Tibial nerve (tissue), 4 donors: ENCODE measurements around the gene SLC34A1. TPM values are rescaled to one million over a fixed set of nuclear protein-coding genes. Genes with fewer than 3 reads are reported as not detected.
"Not testable (repeated sequence)": the region's sequence is repeated elsewhere in the genome, so short reads cannot be mapped to it uniquely, and the experiment has no call there.

Experiments used
- DNase-seq, 2 donors: peaks; one replicate each; pipeline ENCODE4 v3.0.0-alpha.2; 2019; ENCODE audit warnings: low spot score in 2 of 2
- H3K27ac ChIP-seq, 4 donors: fragments of 200-600 bp; sonication (generic) in 3 of 4; one replicate each; pipeline ENCODE4 v1.5.1; 2017 to 2019; ENCODE audit warnings: mild to moderate bottlenecking in 1 of 4
- H3K27me3 ChIP-seq, 2 donors: fragments of 200-600 bp; sonication (generic) in 1 of 2; one replicate each; pipeline versions ENCODE4 v1.5.1 to v1.6.0; 2017 to 2019
- H3K36me3 ChIP-seq, 3 donors: fragments of 200-600 bp; sonication (generic); one replicate each; pipeline ENCODE4 v1.5.1; 2018 to 2019
- H3K4me1 ChIP-seq, 4 donors: fragments of 200-600 bp; sonication (generic) in 3 of 4; one replicate each; pipeline ENCODE4 v1.5.1; 2017 to 2019
- H3K4me3 ChIP-seq, 4 donors: fragments of 200-600 bp; sonication (generic) in 3 of 4; one replicate each; pipeline ENCODE4 v1.5.1; 2017 to 2019; ENCODE audit warnings: mild to moderate bottlenecking in 1 of 4, moderate library complexity in 1 of 4
- H3K9me3 ChIP-seq, 4 donors: fragments of 200-600 bp; sonication (generic) in 3 of 4; one replicate each; pipeline ENCODE4 v1.5.1; 2017 to 2019
- EP300 ChIP-seq, 2 donors: sonication (generic); formaldehyde crosslinking; IDR thresholded peaks; one replicate each; pipeline ENCODE4 v1.6.1; 2017; ENCODE audit warnings: antibody characterized with exemption in 2 of 2, mild to moderate bottlenecking in 1 of 2
- POLR2A ChIP-seq, 2 donors: fragments of 450-650 bp; IDR thresholded peaks; one replicate each; pipeline ENCODE4 v1.6.1; 2017; ENCODE audit warnings: antibody characterized with exemption in 2 of 2, mild to moderate bottlenecking in 2 of 2, moderate library complexity in 2 of 2
- WGBS, 2 donors: methylation state at CpG; one replicate each; pipeline ENCODE4 v1.1.5; 2018; 5-methylcytosine and 5-hydroxymethylcytosine counted together
- total RNA-seq, 4 donors: library from RNA; depleted of rRNA; stranded (reverse); fragments of >200 nt; gene quantifications; one replicate each; pipeline ENCODE4 v1.1.0, GENCODE V29; 2016
- TF ChIP-seq, protein P1 (sequence below), 5 experiments: fragments of 200-600 bp in 3 of 5; fragments of 450-650 bp in 2 of 5; sonication (generic) in 3 of 5; IDR thresholded peaks; one replicate each; pipeline ENCODE4 v1.5.1; 2016 to 2019; ENCODE audit warnings: antibody characterized with exemption in 5 of 5, mild to moderate bottlenecking in 3 of 5, moderate library complexity in 2 of 5

The SLC34A1 gene
- total RNA-seq, 4 donors from 2014 or later, result not detected

GRCh38 chr5:177414481-177414880 lies 30.2 kb downstream of the SLC34A1 start:
- H3K9me3 ChIP-seq, result no peaks in the 10 kb centered on the region
- no peaks in the 10 kb centered on the region for H3K36me3 ChIP-seq
- no peak overlapping the region for H3K27ac ChIP-seq
- TF ChIP-seq, protein P1, sequence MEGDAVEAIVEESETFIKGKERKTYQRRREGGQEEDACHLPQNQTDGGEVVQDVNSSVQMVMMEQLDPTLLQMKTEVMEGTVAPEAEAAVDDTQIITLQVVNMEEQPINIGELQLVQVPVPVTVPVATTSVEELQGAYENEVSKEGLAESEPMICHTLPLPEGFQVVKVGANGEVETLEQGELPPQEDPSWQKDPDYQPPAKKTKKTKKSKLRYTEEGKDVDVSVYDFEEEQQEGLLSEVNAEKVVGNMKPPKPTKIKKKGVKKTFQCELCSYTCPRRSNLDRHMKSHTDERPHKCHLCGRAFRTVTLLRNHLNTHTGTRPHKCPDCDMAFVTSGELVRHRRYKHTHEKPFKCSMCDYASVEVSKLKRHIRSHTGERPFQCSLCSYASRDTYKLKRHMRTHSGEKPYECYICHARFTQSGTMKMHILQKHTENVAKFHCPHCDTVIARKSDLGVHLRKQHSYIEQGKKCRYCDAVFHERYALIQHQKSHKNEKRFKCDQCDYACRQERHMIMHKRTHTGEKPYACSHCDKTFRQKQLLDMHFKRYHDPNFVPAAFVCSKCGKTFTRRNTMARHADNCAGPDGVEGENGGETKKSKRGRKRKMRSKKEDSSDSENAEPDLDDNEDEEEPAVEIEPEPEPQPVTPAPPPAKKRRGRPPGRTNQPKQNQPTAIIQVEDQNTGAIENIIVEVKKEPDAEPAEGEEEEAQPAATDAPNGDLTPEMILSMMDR (IDR thresholded peaks at IDR 0.05), result no peak
- TF ChIP-seq EP300 (IDR thresholded peaks at IDR 0.05) (no peak), POLR2A (IDR thresholded peaks at IDR 0.05) (no peak)
- H3K27me3 ChIP-seq, result no peaks in the 10 kb centered on the region
- 67 to 79% methylated on average over 3 of the region's 3 CpGs for WGBS, 2 donors
- DNase-seq, result no peak
- H3K4me3 ChIP-seq, result no peak overlapping the region
- no peaks in the 10 kb centered on the region for H3K4me1 ChIP-seq

- H3K27me3 ChIP-seq, result not testable (repeated sequence)
- 86 to 89% methylated on average over 6 of the region's 6 CpGs for WGBS, 2 donors
Observed at GRCh38 chr5:177417081-177417480, 32.8 kb downstream of the SLC34A1 start.

DNA sequence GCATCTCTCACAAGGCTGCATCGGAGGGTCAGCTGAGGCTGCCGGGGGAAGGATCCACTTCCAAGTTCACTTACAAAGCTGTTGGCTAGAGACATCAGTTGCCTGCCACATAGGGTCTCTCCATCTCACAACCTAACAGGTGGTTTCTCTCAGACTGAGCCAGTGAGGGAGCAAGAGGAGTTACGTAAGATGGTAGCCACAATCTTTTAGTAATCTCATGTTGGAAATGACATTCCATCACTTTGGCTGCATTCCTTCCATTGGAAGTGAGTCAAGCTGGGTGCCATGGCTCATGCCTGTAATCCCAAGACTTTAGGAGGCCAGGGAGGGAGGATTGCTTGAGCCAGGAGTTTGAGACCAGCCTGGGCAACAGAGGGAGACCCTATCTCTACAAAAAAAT lies 34.8 kb downstream of the SLC34A1 start:
- DNase-seq, result no peak
- TF ChIP-seq, protein P1 (IDR thresholded peaks at IDR 0.05), result no peak
- TF ChIP-seq EP300 (IDR thresholded peaks at IDR 0.05), result no peak
- no peak for TF ChIP-seq POLR2A (IDR thresholded peaks at IDR 0.05)
- WGBS, 2 donors, result 88 to 96% methylated on average over 3 of the region's 3 CpGs
- Histone ChIP-seq H3K4me1 (no peaks in the 10 kb centered on the region), H3K9me3 (no peaks in the 10 kb centered on the region), H3K36me3 (no peaks in the 10 kb centered on the region), H3K27me3 (no peaks in the 10 kb centered on the region), H3K4me3 (no peak overlapping the region), H3K27ac (no peak overlapping the region)

More at GRCh38 chr5:177417081-177417480, 32.8 kb downstream of the SLC34A1 start:
- not testable (repeated sequence) for H3K36me3 ChIP-seq, DNase-seq, H3K9me3 ChIP-seq, H3K4me1 ChIP-seq, H3K4me3 ChIP-seq, H3K27ac ChIP-seq

DNA sequence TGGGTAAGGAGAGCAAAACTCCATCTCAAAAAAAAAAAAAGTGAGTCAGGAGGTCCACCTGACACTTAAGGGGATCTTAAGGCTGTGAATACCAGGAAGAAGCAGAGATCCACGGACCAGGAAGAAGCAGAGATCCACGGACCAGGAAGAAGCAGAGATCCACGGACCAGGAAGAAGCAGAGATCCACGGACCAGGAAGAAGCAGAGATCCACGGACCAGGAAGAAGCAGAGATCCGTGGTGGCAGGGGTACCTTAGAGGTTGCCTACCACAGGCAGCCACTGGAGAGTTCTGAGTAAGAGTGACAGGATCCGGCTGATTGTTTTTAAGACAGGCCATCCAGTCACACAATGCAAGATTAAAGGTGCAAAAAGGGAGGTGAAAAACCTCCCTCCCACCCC lies 36.2 kb downstream of the SLC34A1 start:
- 72 to 75% methylated on average over 7 of the region's 7 CpGs for WGBS, 2 donors
- not testable (repeated sequence) for H3K27ac ChIP-seq, DNase-seq

DNA sequence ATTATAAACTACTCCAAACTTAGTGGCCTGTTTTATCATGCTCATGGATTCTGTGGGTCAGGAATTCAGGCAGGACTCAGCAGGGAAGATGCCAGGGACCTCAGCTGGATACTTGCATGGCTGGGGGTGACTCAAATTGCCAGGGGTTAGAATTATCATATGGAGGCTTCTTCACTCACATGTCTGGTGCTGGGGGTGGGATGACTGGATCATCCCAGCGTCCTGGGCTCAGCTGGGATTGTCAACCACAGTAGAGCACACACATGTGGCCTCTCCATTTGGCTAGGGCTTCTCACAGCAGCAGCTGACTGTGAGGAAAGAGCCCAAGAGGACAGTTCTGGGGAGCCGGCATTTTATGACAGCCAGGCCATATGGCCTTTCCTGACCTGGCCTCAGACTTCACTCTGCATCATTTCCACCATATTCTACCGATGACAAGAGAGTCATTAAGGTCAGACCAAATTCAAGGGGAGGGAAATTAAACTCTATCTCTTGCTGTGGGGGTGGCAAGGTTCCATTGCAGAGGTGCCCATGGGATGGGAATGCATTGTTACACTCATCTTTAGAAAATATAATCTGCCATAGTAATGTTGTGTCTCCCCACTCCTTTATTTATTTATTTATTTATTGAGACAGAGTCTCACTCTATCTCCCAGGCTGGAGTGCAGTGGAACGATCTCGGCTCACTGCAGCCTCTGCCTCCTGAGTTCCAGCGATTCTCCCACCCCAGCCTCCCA lies 37.0 kb downstream of the SLC34A1 start:
- Histone ChIP-seq H3K36me3 (no peaks in the 10 kb centered on the region), H3K4me3 (no peak overlapping the region), H3K4me1 (peaks cover 0 to 7% (median 5%) of the 10 kb centered on the region in 4 donors), H3K9me3 (no peaks in the 10 kb centered on the region), H3K27ac (no peak overlapping the region), H3K27me3 (no peaks in the 10 kb centered on the region)
- no peak for DNase-seq
- WGBS, 2 donors, result 71 to 84% methylated on average over 5 of the region's 6 CpGs
- no peak for TF ChIP-seq EP300 (IDR thresholded peaks at IDR 0.05)
- no peak for TF ChIP-seq POLR2A (IDR thresholded peaks at IDR 0.05)
- TF ChIP-seq, protein P1 (IDR thresholded peaks at IDR 0.05), result no peak

More for the DNA sequence above, 36.2 kb downstream of the SLC34A1 start:
- H3K36me3 ChIP-seq, H3K4me1 ChIP-seq, H3K9me3 ChIP-seq, H3K27me3 ChIP-seq, H3K4me3 ChIP-seq: not testable (repeated sequence)

DNA sequence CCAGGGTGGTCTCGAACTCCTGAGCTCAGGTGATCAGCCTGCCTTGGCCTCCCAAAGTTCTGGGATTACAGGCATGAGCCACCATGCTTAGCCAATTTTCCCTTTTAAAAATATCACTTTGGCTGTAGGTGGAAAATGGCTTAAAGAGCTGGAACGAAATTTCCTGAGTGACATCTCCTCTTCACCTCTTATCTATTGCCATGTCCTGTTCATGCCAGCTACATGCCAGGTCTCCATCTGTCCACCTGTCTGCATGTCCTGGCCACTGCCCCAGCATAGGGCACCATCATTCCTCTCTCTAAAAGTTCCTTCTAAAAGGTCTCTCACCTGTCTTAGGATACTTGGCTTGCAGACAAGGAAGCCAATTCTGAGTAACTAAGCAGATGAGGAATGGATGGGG lies 39.4 kb downstream of the SLC34A1 start:
- TF ChIP-seq POLR2A (IDR thresholded peaks at IDR 0.05) (no peak), EP300 (IDR thresholded peaks at IDR 0.05) (no peak)
- TF ChIP-seq, protein P1 (IDR thresholded peaks at IDR 0.05), result no peak

More for the DNA sequence above, 39.4 kb downstream of the SLC34A1 start:
- DNase-seq, result no peak
- H3K4me1 ChIP-seq, result peaks cover 0 to 25% (median 21%) of the 10 kb centered on the region in 4 donors
- no peak overlapping the region for H3K27ac ChIP-seq
- no peaks in the 10 kb centered on the region for H3K36me3 ChIP-seq
- H3K4me3 ChIP-seq, result no peak overlapping the region
- H3K27me3 ChIP-seq, result no peaks in the 10 kb centered on the region
- H3K9me3 ChIP-seq, result no peaks in the 10 kb centered on the region
- 92 to 98% methylated on average over 2 of the region's 2 CpGs for WGBS, 2 donors
